HT-29 (cell line): ENCODE data around the gene MGME1. TPM values are rescaled to one million over a fixed set of nuclear protein-coding genes. Genes with fewer than 3 reads are reported as not detected.

ENCODE experiments used
- DNase-seq: peaks from one replicate; pipeline ENCODE4 v3.0.0-alpha.2; 2015; ENCODE audit warnings: low spot score
- total RNA-seq: library from RNA; depleted of rRNA; stranded (reverse); fragments of >200 nt; shearing (Covaris generic); gene quantifications from 2 replicates; pipeline ENCODE4 v1.2.3, GENCODE V29; 2014

MGME1 gene
- total RNA-seq, 1 experiment from 2014 or later = 10.9 TPM

DNA sequence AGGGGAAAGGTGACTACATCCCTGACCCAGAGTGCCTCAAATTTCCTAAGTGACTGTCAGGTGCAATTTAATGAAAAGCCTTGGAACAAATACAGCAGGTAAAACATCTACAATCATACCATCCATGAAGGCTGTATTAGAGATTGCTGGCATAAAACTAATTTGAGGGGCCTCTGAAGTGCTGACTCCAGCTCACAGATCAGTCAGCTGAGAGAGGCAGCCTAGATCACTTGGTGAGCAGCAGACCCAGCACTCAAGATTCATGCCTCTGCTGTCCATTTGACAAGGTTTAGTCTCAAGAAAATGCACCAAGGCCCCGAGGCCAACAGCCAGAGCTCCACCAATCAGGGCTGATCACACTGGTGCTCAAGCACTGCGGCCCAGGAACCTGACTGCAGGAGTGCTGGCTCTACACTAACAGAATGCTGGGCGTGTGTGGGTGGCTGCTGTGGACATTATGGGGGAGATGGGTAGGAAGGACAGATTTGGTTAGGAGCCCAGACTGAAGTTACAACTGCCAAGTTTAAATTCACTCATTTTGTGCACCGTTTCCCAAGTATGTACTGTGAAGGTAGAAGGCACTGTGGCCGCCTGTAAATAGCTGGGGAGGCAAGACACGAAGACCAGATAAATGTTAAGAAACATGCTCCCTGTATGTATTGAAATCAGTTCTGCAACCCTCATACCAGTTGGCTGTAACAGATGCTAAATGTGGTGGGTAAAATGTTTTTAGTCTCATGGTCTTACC, 28.4 kb upstream of the MGME1 start:
- no peak for DNase-seq

DNA sequence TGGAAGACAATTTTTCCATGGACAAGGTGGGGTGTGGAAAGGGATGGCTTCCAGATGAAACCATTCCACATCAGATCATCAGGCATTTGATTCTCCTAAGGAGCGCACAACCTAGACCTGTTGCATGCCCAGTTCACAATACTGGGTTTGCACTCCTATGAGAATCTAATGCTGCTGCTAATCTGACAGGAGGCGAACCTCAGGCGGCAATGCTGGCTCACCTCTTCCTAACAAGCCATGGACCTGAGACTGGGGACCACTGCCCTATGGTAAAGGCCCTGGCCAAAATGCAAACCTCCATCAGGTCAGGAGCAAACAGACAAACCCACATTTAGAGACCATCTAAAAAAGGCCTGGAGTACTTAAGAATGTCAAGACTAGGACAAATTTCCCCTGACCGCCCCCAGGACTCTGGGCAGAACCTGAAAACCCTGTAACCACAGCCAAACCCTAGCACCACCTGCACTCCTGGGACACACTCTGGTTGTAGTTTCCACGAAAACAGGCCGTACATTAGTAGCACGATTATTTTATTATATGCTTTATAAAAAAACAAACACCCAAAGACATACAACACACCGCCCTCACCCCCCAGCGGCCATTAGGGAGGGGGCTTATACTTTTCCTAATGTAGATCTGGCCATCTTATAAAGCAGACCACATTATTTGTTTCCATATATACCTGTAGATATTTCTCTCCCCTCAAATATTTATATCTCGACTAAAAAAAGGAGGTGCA, 27.6 kb upstream of the MGME1 start:
- DNase-seq = no peak

DNA sequence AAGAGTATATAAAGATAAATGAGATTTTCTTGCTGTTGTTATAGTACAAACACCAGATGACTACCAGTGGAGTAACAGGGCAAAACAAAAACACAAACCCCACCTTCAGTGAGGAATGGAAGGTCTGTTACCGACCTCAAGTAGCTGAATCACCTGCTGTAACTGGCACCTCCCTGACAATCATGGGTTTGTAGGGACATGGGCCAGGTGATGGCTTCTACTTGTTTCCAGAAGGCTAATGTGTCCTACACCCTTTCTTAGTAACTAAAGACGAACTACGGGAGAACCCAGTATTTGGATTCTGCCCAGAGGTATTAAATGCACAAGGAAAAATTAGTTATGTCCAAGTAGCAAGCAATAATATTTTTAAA, 27.0 kb upstream of the MGME1 start:
- DNase-seq = no peak

DNA sequence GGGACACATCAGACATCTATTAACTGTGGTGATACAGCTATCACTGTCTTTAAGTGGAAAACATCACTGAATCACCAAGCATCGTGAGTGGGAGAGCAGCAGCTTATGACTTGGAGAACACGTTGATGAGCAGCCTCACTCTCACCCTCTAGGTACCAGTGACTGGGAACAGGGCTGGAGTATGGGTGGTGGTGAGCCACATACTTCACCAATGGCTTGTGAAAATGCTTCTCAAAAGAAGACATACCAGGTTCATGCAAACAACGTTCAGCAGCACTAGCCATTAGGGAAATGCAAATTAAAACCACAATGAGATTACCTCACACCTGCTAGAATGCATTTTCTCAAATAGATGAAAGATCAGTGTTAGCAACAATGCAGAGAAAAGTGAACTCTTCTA, 25.5 kb upstream of the MGME1 start:
- no peak for DNase-seq

DNA sequence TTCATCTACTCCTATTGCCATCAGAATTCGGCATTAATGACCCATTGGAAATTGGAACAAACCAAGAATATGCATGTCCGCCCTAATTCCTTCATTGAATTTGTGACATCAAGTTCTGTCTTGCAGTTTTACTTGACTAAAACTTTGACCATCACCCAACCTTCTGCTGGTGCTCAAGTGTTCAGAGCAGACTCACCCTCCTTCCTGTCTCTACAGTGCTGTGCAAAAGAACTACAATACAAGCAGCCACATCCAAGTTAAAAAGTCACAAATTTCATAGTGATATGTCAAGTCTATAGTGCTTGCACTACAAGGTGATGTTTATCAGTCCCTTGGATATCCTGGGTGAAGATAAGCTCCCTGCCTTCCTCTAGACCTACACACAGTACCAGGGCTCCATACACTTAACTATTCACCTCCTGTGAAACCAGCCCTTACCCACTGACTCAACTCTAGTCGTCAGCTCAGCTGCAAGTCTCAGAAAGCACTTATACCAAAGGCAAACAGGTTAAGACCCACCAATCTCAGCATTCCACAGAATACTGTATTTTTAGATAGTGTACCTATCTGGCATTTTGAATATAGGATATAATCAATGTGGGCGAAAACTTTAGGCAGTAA, 23.9 kb upstream of the MGME1 start:
- DNase-seq = no peak

DNA sequence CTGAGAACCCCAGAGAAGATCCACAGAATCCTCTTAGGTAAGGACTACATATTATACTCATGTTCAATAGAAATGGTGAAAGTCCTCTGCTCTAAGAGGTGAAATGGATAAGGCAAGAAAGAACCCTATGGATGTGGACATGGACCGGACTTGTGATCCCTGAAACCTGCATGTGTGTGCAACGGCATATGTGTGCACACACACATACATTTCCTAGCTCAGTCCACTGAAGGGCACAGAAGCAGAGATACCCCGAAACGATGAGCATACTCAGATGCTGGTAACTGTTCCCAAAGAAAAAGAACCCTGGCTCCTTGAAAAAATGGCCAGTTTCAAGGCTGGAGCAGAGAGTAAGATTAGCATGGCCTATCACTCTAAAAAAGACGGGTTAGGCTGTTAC, 22.8 kb upstream of the MGME1 start:
- no peak for DNase-seq

DNA sequence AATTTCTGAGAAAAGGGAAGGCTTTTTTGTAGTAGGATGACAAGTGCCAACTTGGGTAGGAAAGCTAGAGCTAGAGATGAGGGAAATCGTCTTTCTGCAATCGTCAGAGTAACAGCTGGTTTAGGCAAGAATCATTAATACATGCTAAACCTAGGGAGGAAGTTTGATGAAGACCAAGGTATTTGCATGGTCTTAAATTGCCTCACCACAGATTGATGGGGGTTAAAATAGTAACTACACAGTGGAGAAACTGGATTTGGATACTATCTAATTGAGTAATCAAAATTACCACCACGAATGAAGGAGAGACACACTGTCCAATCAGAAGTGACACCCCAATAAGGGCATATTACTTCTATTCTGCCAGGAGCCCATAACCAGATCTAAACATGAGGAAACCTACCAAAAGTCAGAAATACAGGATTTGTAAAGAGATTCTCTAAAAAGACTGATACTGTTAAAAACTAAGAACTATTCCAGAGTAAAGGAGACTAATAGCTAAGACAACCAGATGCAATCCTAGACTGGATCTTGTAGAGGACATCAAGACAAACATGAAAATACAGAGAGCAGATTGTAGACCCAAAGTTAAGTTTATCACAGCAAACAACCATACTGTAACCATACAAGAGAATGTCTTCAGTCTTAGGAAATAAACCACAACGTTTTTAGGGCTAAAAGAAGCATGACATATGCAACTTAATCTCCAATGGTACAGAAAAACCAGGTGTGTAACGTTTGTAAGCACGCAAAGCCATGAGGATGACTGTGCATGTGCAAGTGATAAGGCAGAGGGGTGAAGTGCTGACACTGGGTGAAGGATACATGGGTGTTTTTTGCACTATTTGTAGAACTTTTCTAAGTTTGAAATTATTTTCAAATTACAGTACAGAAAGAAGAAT, 22.0 kb upstream of the MGME1 start:
- DNase-seq = no peak

DNA sequence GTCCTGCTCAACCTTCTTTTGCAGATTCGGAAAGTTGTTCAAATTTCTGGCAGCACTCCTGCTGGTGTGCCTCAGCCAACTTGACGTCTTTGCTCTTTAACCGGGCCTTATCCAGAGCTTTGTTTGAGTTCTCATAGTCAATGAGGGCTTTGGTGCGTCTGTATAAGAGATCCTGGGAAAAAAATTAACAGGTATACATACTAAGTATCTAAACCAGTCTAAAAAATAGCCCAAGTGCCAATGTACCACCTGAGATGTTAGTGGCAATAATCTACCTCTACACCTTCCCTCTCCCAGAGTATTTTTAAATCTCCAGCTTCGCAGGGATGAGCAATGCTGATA, 21.4 kb upstream of the MGME1 start:
- no peak for DNase-seq

DNA sequence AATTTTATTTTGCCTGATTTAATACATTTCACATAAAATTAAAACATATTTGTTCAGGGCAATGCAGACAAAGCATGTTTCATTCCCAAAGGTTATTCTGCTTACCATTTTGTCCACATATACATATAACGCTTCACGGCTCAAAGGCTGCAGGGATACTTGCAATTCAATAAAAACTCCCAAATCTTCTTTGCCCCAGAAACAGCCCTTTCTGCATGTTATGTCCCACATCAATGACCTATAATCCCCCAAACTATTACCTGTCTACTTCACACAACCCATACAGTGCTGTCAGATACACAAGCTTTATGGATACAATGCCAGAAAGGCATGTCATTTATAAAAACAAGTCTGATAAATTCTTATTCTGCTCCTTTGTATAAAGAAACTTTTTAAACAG, 20.4 kb upstream of the MGME1 start:
- no peak for DNase-seq

DNA sequence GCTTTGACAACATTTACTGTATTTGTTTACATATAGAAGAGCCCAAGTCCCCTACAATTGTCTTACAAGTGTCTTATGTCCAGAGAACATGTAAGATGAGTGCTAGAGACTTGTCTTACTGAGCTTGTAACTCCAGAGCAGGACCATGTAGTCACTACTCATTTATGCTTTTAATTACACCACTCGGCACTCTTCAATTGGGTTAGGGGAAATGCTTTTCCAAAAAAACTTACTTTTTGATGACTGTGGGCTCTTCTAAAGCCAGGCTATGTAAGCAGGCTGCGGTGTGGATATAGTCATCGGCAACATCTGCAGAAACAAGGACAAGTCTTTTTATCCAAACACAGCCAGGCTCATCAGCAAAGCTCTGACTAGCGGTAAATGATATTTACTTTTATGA, 18.9 kb upstream of the MGME1 start:
- no peak for DNase-seq

DNA sequence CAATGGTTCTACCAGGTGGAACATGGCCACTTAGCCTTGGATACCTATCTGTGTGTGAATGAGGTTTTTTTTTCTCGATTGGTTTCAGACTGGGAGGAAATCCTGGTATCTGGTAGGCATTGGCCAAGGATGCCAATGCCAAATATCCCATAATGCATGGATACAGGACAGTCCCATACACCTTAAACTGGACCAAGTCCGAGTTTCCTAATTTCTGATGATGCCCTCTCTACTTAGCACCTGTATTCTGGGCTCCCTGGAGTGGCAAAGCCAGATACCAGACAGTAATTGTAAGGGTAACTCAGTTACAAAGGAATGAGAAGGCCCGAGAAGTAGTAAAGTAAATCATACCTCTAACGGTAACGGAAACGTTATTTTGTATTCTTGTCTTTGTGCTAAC, 18.1 kb upstream of the MGME1 start:
- no peak for DNase-seq

DNA sequence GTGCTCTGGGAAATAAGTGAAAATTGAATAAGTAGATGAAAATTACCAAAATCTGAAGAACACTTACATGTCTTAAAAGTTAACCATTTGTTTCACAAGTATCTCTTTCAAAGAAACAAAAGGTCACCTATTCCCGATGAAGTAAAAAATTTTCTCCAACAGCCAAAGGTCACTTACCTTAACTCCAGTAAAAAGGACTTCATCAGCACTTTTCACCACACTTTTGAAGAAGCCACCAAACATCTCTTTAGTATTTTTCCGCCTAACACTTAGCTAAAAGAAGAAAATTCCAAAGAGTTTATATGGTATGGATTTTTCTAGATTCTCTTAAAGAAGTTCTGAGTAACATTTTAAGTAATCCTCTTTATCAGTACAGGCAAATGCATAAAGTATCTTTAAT, 17.5 kb upstream of the MGME1 start:
- DNase-seq = no peak

DNA sequence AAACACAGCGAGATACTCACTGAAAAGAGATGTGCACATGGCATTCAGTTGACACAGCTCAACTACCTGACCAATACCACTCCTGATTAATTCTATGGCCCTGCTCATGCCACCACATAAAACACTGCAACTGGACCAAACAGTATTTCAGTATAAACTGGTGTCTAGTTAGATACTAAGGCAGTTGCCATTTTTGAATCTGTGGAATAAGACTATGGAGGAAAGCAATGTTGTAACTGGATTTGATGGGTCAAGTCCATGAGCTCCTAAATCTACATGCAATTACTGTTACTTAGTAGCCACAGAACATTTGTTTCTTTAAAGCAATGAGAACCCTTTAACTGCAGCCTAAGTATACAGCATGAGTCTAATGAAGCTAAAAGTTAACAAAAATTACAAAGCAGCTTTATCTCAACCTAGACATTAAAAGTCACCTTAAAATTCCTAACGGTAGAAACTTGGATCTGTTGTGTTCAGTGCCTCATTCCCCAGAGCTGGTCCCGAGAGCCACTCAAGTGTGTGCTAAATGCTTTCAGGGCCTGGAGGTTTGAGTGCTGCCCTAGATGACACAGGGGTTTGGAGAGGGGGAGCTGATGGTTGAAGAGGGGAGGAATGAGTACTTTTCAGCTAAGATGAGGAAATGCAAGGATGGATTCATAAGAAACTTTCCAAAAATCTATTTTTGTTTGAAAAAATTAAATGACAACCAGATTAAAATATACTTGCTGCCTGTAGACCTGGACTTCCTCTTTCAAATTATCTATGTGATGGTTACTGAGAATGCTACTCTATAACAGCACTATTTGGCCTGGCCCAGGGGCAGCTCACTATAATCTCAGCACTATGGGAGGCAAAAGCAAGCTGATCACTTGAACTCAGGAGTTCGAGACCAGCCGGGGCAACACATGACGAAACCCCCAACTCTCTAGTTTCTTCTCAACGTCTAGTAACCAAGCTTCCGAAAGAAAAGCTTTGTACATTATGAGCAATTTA, 15.8 kb upstream of the MGME1 start:
- no peak for DNase-seq

DNA sequence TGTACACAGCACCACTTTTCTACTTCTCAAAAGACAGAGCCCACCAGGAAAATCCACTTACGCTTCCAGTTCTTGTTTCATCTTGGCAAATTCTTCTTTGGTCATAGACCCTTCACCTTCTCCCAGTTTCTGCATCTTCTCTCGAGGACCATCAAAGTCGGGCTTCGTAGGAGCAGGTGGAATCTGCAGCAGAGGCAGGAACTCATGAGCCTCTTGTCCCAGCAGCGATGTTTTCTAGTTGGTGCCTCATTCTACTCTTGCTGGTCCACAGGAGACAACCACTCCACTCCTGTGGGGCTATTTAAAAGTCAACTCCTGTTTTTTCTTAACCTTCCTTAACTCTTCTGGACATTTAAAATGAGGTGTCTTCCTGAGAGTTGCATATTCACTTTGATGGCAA, 14.9 kb upstream of the MGME1 start:
- DNase-seq = no peak

DNA sequence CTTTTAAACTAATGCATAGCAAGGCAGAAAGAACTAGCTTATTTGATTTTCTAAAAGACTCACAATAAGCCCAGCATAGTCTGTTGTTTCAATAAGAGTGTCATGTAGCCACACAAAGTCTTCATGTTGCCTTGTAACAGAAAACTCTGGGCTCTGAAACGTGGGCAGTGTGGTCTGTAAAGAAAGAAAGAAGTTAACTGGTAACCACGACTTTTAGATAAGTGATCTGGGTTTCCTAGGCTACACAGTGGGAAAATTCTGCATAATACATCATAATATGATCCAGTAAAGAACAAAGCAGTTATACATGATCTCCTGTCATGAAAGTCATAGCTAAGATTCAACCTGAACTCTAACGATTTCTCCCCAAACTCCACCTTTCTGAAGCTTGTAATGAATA, 13.5 kb upstream of the MGME1 start:
- DNase-seq = no peak

DNA sequence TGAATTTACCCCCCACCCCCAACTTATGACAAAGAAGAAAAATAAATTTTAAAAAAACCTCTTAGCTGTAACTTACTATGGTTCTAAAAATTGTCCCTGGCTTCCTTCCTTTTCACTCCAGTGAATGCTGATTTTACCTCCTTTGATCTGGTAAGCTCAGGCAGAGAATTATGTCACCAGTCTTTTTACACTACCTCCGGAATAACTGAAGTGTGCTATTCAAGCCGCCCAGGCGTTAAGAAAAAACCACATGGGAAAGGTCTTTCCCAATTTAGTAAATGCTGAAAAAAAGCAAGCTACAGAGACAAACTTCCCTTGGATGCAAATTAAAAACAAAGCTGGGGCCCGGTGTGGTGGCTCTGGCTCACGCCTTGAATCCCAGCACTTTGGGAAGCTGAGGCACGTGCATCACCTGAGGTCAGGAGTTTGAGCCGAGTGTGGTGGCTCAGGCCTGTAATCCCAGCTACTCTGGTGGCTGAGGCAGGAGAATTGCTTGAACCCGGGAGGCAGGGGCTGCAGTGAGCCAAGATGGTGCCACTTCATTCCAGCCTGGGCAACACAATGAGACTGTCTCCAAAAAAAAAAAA, 12.6 kb upstream of the MGME1 start:
- no peak for DNase-seq

DNA sequence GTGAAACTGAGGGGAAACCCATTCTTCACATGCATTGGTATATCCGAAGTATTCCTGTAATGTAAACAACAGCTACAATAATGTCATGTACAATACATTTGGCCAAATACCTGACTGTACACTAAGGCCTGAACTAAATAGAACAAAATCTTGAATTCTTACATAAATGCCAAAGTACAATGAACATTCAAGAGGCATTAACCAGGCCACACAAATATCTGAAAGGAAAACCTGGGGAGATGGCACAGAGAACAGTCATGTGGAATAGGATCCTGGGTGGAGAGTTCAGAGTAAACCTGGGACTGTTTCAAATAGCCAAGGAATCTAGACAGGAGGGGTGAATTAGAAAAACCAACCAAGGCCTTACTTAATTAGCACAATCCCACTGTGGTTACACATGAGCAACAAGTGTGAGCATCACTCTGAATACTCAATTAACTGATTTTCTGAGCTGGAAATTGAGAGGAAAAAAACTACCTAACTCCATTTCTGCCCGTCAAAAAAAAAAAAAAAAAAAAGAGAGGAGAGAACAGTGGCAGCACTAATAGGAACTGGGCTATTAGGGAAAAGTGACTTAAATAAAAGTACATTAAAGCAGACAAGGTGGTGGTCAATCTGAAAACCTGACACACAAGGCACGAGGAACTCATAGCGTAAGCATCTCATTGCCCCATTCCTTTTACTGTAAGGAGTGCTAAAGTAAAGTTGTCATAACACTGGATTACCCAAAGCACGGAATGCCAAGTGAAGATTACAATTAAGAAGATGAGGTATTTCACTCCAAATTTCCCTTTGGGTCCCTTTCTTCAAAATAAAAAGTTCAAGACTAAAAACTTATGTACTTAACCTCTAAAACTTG, 11.1 kb upstream of the MGME1 start:
- DNase-seq = no peak

DNA sequence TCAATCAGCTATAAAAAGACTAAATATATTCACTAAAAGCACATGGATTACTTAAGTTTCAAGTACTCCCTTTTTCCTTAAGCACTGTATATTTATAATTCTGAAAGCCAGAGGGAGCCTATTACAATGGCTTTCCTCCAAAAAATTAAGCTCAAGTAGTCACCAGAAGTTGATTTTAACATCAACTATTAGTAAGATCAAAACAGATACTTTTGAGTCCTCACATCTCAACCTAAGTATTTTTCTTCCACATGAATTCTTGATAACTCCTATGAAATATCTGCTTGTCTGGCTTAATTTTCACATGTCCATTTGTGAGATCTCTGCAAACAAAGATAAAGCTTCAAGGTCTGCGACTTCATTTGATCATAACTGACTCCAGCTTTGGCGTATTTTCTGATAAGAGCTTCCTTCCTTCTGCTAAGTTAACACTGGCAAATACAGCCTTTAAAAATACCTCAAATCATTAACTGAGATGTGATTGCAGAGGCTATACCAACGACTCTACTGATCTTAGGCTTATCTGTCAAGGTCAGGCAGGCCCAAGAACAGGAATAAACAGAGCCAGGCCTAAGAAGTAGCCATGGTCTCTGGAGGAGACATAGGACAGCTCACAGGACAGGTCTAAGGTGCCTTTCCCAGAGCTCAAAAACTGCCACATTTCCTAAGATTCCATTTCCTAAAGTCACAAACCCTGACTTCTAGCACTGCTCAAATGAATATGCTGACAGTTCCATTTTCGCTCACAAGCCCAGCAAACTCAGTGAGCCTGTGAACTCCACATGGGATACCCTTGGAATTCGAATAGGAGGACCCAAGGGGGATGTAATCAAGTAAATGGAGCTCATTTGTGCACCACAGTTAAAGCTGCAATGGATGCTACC, 10.2 kb upstream of the MGME1 start:
- DNase-seq = no peak

DNA sequence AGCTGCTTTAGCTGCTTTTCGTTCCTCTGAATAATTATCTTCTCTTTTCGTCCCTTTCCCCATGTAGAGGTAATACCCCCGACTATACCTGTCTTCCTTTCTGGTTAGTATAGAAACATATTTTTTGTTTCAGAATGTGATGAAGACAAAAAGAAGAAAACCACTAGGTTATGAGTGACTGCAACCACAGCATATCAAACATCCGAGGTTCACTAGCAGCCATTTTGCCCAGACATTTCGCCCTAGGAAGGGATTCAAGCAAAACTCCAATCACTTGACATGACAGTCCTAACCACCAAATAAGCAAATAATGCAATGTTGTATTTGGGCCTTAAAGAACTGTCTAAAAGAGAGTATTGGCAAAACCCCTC, 9.6 kb upstream of the MGME1 start:
- no peak for DNase-seq
